COLO668 (cell line): ENCODE measurements around the gene YES1.
"Not testable (repeated sequence)": the region's sequence is repeated elsewhere in the genome, so short reads cannot be mapped to it uniquely, and the experiment has no call there.

ENCODE experiments used
- DNase-seq: peaks from one replicate; lab custom pipeline; 2025; ENCODE audit not compliant: unreplicated experiment; lab: John Stamatoyannopoulos, UW

The YES1 gene

DNA sequence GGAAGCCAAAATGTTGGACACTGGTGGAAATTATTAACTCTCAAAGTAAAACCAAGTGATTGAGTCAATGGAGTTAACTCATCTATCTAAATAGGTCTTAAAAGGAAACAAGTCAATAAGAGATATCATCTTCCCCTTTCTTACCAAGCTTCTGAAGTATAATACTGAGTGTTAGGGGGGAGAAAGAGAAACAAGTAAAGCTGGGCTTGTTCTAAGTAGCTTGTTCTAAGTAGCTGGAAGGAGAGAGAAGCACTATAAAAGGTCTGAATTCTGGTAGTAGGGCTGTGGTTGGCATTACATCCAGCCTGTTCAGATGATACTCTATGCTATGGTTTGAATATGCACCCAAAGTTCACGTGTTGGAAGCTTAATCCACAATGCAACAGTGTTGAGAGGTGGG, 26.8 kb downstream of the YES1 start:
- DNase-seq, result no peak

DNA sequence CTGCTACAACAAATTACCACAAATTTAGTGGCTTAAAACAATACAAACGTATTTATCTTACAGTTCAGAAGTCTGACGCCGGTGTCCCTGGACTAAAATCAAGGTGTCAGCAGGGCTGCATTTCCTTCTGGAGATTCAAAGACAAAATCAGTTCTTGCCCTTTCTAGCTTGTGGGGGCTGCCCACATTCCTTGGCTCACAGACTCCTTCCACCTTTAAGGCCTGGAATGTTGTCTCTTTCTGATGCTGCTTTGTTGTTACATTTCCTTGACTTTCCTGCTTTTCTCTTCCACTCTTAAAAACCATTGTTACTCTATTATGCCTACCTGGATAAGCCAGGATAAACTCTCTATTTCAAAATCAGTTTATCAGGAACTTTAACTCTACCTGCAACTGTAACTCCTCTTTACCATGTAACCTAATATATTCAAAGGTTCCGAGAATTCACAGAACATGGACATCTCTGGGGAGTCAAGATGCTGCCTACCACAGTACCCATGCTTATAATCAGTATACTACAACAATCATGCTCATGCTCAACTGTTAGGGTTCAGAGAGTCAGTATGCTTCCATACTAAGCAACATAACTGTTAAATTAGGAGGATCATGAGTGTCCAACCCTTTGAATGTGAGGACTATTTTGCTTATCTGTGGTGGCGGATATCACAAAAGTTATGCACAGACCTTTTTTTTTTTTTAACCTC, 27.4 kb downstream of the YES1 start:
- DNase-seq, result no peak

DNA sequence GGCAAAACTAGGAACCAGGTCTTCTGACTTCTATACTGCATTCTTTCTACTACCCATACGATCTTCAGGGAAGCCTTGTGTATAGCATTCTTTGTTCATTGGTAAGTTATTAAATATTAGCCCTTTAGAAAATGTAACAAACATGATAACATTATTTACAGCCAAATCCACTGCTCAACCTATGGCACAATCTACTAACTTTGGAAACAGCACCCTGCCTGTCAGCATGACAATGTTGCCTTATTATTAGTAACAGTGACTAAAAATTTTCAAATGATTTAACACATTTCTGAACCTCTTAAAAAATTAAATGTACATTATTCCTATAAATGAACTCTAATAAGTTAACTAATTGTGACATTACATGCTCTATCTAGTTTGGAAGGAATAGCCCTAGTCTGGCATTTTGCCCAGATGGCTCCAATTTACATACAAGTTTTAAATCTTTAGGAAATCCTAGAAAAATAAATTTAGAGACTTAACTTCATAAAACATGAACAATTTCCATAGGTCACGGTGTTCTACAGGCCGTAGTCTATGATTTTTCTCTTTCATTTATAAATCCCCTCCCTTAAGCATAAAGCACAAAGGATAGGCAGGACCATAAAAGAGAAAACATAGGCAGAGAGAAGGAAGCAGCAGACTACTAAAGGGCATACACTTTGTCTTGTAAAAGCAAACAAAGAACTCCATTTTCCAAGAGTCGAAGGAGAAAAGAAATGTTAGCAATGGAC, 33.7 kb downstream of the YES1 start:
- no peak for DNase-seq

DNA sequence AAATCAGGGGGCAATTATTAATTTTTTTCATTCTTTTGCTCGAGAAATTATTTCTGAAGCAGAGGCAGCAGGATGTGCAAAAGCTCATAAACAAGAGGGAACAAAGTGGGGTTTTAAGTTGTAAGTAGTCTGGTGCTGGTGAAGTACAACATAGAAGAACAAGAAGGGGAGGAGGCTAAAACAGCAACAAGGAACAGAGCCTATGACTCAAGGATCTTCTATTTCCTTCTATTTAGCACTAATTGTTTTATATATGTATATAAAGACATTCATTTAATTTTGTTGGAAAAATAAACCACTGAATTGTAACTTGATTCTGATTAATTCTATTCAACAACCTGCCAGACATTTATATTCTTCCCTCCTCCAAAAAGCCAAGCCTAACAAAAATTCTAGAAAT, 35.0 kb downstream of the YES1 start:
- DNase-seq, result no peak

DNA sequence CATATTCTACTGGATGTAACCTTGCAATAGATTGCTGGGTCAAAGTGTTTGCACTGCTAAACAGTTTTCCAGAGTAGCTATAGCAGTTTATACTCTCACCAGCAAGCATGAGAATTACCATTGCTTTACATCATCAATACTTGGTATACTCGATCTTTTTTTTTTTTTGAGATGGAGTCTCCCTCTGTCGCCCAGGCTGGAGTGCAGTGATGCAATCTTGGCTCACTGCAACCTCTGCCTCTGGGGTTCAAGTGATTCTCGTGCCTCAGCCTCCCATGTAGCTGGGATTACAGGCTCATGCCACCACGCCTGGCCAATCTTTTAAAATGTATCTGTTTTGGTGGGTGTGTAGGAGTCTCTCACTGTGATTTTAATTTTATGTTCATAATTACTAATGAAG, 36.0 kb downstream of the YES1 start:
- not testable (repeated sequence) for DNase-seq

DNA sequence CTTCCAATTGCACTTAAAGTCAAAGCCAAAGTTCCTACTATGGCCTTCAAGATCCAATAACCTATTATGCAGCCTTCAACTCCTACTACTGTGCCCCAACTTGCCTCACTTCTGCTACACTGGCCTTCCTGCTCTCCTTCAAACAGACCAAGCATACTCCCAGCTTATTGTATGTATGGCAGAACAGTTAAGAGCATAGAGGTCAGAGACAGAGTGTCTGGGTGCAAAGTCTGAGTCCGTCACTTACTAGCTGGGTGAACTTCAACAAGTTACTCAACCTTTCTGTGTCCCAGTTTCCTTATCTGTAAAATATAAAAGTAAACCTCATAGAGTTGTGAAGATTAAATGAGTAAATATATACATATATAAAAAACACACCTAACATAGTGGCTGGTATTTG, 37.2 kb downstream of the YES1 start:
- no peak for DNase-seq

DNA sequence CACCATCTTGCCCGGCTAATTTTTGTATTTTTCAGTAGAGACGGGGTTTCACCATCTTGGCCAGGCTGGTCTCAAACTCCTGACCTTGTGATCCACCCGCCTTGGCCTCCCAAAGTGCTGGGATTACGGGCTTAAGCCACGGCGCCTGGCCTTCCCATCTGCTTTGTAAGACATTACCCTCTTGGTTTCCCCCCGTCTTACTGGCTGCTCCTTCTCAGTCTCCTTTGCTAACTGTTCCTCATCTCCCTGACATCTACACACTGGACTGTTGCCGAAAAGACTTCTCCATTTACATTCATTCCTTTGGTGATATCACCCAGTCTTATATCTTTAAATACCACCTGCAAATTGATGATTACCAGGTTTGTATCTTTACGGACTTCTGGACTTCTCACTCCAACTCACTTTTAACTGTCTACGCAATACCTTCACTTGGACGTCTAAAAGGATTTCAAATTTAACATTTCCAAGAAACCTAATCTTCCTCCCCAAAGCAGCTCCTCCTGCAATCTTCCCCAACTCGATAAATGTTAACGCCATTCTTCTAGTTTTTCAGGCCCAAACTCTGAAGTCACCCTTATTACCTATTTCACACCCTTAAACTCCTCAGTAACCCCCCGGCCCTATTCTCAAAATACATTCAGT, 37.9 kb downstream of the YES1 start:
- no peak for DNase-seq

DNA sequence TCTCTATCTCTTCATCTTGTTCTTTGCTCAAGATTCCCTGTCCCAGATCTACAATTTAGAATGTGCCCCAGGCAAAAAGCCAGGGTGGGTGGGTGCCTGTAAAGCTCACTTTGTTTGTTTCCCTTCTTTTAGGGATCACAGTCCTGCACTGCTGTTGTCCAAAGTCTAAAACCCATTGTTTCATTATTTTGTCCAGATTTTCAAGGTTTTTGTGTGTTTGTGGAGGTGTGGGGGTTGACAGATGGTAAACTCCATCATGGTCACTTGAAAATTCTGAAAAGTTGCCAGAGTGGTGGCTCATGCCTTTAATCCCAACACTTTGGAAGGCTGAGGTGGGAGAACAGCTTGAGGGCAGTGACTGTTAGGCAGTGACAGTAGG, 41.5 kb downstream of the YES1 start:
- DNase-seq, result no peak

DNA sequence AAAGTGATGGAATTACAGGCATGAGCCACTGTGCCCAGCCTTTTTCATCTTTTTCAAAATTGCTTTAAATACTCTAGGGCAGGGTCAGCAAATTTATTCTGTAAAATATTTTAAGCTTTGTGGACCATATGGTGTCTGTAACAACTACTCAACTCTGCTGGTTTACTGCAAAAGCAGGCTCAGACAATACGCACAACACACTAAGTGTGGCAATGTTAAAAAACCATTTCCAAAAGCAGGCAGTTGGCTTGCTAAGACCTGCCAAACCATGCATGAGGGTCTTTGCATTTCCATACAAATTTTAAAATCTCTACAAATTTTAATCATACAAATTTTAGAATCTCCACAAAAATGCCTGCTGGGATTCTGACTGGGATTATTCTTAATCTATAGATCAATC, 44.1 kb downstream of the YES1 start:
- no peak for DNase-seq

DNA sequence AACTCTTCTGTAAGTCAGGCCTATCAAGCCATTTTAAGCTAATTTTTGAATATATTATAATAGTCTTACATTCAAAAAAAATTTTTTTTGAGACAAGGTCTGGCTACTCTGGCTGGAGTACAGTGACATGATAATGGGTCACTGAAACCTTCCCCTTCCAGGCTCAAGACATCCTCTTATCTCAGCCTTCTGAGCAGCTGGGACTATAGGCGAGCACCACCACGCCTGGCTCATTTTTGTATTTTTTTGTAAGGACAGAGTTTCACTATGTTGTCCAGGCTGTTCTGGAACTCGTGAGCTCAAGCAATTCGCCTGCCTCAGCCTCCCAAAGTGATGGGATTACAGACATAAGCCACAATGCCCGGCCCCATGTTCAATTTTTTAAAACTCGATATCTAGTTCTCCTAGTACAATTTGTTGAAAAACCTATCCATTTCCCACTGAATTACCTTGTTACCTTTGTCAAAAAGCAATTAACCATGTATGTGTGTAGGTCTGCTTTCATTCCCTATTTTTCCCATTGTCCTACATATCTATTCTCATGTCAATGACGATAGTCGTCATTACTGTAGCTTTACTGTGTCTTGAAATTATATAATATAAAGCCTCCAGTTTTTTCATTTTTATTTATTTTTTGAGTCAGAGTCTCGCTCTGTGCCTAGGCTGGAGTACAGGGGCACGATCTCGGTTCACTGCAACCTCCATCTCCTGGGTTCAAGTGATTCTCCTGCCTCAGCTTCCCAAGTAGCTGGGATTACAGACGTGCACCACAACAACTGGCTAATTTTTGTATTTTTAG, 44.8 kb downstream of the YES1 start:
- DNase-seq, result no peak

DNA sequence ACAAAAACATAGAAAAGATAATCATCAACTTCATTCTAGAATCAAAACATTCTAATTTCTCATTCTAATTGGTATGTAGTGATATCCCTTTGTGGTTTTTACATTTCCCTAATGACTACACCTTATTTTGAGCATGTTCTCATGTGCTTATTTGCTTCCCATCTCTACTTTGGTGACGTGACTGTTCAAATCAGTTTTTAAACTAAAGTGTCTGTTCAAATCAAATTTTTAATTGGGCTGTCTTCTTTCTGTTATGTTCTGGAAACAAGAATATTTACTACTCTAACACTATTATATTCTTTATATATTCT, 45.5 kb downstream of the YES1 start:
- DNase-seq, result no peak

DNA sequence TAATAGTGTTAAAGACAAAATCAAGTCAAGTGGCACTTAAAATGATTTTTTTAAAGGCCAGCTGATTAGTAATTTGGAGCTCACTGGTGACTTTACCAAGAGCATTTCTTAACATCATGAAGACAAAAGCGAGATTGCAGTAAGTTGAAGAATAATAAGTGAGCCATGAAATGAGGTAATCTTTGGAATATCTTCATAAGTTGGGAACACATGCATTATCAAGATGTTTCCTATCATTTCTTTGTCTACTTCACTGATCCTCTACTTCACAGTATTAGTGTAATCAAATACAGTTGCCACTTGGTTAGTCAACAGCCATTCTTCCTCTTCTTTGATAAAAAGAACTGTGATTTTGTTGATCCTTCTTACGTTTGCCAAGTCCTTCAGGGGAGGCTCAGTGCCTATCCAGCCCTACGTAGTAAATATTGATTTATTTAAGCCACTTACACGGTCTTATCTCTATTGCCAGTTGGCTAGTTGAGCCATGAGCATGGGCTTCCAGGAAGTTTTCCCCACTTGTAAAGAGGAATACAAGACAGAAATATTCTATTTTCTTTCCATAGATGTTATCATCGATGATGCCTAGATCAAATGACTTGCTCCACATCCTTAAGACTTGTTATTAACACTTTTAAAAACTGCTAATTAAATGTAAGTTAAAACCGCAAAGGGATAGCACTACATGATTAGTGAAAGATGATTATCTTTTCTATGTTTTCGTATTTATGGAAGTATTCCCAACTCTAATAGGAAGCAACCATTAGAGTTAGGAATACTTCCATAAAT, 46.1 kb downstream of the YES1 start:
- no peak for DNase-seq

DNA sequence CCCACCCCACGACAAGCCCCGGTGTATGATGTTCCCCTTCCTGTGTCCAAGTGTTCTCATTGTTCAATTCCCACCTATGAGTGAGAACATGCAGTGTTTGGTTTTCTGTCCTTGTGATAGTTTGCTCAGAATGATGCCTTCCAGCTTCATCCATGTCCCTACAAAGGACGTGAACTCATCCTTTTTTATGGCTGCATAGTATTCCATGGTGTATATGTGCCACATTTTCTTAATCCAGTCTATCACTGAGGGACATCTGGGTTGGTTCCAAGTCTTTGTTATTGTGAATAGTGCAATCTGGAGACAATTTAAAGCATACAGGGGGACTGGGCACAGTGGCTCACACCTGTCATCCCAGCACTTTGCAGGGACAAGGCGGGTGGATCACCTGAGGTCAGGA, 52.2 kb downstream of the YES1 start:
- DNase-seq, result not testable (repeated sequence)

DNA sequence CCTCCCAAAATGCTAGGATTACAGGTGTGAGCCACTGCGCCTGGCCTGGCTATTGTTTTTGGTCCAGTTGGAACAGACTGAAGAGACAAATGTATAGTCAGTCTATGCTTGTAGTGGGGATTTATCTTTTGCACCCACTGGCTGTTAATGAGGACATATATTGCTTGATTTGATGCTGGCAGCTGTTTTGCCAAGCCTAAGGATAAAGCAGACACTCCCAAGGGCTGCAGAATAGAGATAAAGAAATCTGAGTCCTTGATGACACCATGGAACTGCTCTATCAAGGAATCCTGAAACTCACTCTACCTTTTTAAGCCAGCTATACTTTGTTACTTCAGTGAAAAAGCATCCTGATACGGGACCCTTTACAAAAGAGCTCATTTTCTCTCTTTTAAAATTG, 56.5 kb downstream of the YES1 start:
- no peak for DNase-seq

DNA sequence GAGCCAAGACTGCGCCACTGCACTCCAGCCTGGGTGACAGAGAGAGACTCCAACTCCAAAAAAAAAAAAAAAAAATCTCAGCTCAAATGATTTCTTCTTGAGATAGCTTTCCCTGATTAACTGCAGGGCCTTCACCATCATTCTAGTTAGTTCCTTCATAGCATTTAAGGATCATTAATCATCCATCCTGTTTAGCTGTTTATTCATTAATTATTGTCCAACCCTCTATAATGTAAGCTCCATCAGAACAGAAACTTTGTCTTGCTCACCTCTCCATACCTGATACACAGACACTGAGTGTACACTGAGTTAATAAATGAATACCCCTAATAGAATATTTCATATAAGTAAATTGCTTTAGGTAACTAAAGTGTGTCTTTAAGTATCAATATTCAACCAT, 57.4 kb downstream of the YES1 start:
- no peak for DNase-seq

DNA sequence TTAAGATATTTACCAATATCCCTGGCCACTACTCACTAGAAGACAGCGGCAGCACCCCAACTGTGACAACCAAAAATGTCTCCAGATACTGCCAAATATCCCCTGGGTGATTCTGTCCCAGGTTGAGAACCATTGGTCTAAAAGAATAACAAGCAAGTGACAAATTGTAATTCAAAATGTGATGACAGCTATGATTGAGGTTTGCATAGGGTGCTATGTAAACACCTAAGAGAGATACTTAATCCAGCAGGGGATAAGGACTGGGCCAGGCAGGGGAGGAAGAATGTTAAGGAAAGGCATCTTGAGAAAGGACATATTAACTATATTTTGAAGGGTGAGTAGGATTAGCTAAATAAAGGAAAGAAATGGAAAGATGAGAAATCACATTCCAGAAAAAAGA, 61.6 kb downstream of the YES1 start:
- DNase-seq, result no peak

DNA sequence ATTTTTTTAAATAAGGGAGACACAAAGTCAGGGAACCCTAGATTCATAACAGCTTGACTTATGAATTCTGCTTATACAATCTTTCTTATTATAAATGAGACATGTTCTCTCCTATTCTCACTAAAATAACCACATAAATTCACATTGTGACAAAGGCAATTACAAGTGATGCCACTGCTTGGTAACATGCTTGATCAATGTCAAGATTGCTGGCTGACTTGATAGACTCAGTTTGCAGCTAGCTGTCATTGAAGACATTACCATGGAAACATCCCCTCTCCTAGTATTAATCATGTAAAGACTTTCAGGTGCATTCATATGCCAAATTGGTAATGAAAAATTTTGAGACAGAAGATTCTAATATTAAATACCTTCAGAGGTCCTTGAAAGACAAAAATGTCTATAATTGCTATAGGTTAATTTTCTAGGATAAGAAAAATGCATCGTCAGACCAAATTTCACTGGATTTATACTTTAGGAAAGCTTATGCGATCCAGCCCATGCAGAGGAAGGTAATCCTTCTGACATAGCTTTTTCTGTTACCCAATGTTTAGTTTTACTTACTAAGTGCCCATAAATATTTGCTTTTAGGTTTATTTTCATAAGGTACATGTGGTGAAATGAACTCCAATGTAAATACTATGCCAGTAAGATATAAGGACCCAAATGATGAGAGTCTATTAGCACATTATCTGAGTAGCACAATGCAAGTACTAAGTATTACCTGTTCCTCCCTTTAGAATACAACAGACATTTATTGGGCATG, 67.0 kb downstream of the YES1 start:
- no peak for DNase-seq

DNA sequence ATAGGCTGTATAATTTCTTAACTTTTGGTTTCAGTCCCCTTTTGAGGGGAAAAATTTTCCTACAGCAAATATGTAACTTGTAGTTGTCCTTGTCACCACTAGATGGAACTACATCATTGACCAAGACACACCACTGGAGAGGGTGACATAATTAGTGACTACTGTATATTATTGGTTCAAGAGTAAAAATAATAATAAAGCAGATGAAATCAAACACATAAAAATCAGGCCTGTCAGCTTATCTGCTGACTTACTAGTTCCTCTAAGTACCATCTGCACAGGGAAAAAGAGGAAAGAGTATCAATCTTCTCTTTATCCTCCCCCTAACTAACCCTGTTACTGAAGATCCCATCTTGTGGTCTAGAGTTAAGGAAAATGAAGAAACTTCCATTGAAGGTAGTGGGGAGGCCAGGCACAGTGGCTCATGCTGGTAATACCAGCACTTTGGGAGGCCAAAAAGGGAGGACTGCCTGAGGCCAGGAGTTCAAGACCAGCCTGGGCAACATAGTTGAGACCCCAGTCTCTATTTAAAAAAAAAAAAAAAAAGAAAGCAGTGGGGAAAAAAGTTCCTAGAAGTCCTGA, 70.0 kb downstream of the YES1 start:
- DNase-seq, result no peak

DNA sequence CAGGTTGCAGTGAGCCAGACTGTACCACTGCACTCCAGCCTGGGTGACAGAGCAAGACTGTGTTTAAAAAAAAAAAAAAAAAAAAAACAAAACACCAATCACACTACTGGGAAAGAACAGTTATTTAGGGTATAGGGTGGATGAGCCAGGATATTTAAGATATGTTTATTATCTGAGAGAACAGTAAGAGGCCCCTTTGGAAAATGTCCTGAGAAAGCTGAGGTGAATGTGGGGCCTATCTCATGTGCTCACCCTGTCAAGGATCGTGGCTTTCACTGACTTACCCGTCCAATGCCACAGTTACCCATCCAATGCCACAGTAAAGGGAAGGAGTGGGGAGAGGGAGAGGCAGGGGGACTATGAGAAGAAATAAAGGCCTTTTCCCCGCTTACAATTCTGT, 79.7 kb downstream of the YES1 start:
- DNase-seq, result no peak

DNA sequence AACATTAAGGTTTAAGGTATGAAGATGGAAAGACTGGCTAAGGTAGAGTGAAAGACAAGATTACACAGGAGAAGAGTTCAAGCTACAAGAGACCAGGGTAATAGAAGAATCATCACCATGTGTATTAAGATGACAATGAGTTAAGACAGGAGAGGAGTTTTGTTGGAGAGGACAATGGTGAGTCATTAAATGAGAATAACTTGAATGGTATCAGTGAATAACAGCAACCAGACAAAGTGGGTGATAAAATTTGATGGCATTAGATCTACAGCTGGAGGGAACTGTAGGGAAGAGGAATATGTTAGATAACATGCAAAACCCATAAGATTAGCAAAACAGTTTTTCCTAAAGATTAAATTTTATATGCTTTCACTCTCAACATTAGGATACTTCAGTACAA, 80.9 kb downstream of the YES1 start:
- no peak for DNase-seq
